Measurements from ENCODE around the gene RAD51B. TPM values are rescaled to one million over a fixed set of nuclear protein-coding genes. Genes with fewer than 3 reads are reported as not detected.

The RAD51B gene
- total RNA-seq, 5 donors from 2014 or later (not counting 1 experiment from before 2014, with no cell fraction given) = 25.4 to 47.9 (median 30.0) TPM

GRCh38 chr14:68509188-68509983, 689.8 kb downstream of the RAD51B start:
- no peaks in the 10 kb centered on the region for H3K27me3 Mint-ChIP-seq

GRCh38 chr14:68510201-68511128, 690.9 kb downstream of the RAD51B start:
- H3K9me3 ChIP-seq = no peaks in the 10 kb centered on the region
- no peak overlapping the region for H3K4me3 ChIP-seq (ENCODE audit: control insufficient read depth in 1 of 2, extremely low read depth in 1 of 2, low read length in 1 of 2)
- H3K27me3 Mint-ChIP-seq = no peaks in the 10 kb centered on the region
- POLR2A ChIA-PET = no interaction called here
- peaks cover 72 to 74% (median 74%) of the 10 kb centered on the region in 3 donors for H3K4me1 Mint-ChIP-seq
- no peaks in the 10 kb centered on the region for H3K27me3 ChIP-seq (replicated peaks in 1 of 2; ENCODE audit: control insufficient read depth in 2 of 2, extremely low read depth in 1 of 2, insufficient read depth in 2 of 2, low read length in 1 of 2)
- no peaks in the 10 kb centered on the region for H3K36me3 ChIP-seq (ENCODE audit: control insufficient read depth in 2 of 2, extremely low read depth in 1 of 2, insufficient read depth in 1 of 2, low read length in 1 of 2)
- no peak for ATAC-seq (replicated peaks in 1 of 4)
- H3K4me1 ChIP-seq (ENCODE audit: control insufficient read depth in 1 of 2, extremely low read depth in 1 of 2, insufficient read depth in 2 of 2, low read length in 2 of 2) = peaks cover 47 to 54% of the 10 kb centered on the region in 2 experiments
- no peak for DNase-seq
- peak overlapping the region; percentile 33 to 39 for H3K27ac Mint-ChIP-seq
- H3K36me3 Mint-ChIP-seq = no peaks in the 10 kb centered on the region
- no peak overlapping the region for H3K4me3 Mint-ChIP-seq
- no peaks in the 10 kb centered on the region for H3K9me3 Mint-ChIP-seq
- CTCF ChIA-PET = no interaction called here
- WGBS (ENCODE audit: insufficient coverage) = 97% methylated on average over 5 of the region's 11 CpGs
- no peak overlapping the region for H3K27ac ChIP-seq (ENCODE audit: low read length)

More at GRCh38 chr14:68509188-68509983, 689.8 kb downstream of the RAD51B start:
- WGBS (ENCODE audit: insufficient coverage) = 100% methylated on average over 7 of the region's 9 CpGs
- no peaks in the 10 kb centered on the region for H3K36me3 Mint-ChIP-seq
- no peaks in the 10 kb centered on the region for H3K9me3 ChIP-seq
- H3K36me3 ChIP-seq (ENCODE audit: control insufficient read depth in 2 of 2, extremely low read depth in 1 of 2, insufficient read depth in 1 of 2, low read length in 1 of 2) = no peaks in the 10 kb centered on the region
- peaks cover 72 to 80% (median 78%) of the 10 kb centered on the region in 3 donors for H3K4me1 Mint-ChIP-seq
- no peaks in the 10 kb centered on the region for H3K9me3 Mint-ChIP-seq
- H3K4me3 ChIP-seq (ENCODE audit: control insufficient read depth in 1 of 2, extremely low read depth in 1 of 2, low read length in 1 of 2) = no peak overlapping the region
- H3K27me3 ChIP-seq (replicated peaks in 1 of 2; ENCODE audit: control insufficient read depth in 2 of 2, extremely low read depth in 1 of 2, insufficient read depth in 2 of 2, low read length in 1 of 2) = no peaks in the 10 kb centered on the region
- peaks cover 53 to 61% of the 10 kb centered on the region in 2 experiments for H3K4me1 ChIP-seq (ENCODE audit: control insufficient read depth in 1 of 2, extremely low read depth in 1 of 2, insufficient read depth in 2 of 2, low read length in 2 of 2)
- no peak overlapping the region for H3K27ac ChIP-seq (ENCODE audit: low read length)
- ChIA-PET CTCF (no interaction called here), POLR2A (no interaction called here)
- peak overlapping the region in 1 of 3 donors; percentile 64 for H3K4me3 Mint-ChIP-seq
- no peak for DNase-seq
- peak overlapping the region; percentile 88 to 93 for H3K27ac Mint-ChIP-seq
- no peak for ATAC-seq (replicated peaks in 1 of 4)

- DNase-seq (no peak), ATAC-seq (replicated peaks in 1 of 4) (no peak)
- 94% methylated on average over 3 of the region's 4 CpGs for WGBS (ENCODE audit: insufficient coverage)
- Histone ChIP-seq H3K9me3 (no peaks in the 10 kb centered on the region), H3K4me3 (ENCODE audit: control insufficient read depth in 1 of 2, extremely low read depth in 1 of 2, low read length in 1 of 2) (no peak overlapping the region), H3K36me3 (ENCODE audit: control insufficient read depth in 2 of 2, extremely low read depth in 1 of 2, insufficient read depth in 1 of 2, low read length in 1 of 2) (no peaks in the 10 kb centered on the region), H3K4me1 (ENCODE audit: control insufficient read depth in 1 of 2, extremely low read depth in 1 of 2, insufficient read depth in 2 of 2, low read length in 2 of 2) (peaks cover 39 to 45% of the 10 kb centered on the region in 2 experiments), H3K27me3 (replicated peaks in 1 of 2; ENCODE audit: control insufficient read depth in 2 of 2, extremely low read depth in 1 of 2, insufficient read depth in 2 of 2, low read length in 1 of 2) (no peaks in the 10 kb centered on the region), H3K27ac (ENCODE audit: low read length) (no peak overlapping the region)
- Mint-ChIP-seq H3K36me3 (no peaks in the 10 kb centered on the region), H3K27me3 (no peaks in the 10 kb centered on the region), H3K9me3 (no peaks in the 10 kb centered on the region), H3K4me1 (peaks cover 64 to 65% (median 65%) of the 10 kb centered on the region in 3 donors), H3K4me3 (no peak overlapping the region), H3K27ac (peak overlapping the region in 1 of 2 donors; percentile 39)
- ChIA-PET CTCF (no interaction called here), POLR2A (no interaction called here)
Measured at GRCh38 chr14:68511129-68512047, 691.8 kb downstream of the RAD51B start.

- WGBS (ENCODE audit: insufficient coverage) = 100% methylated on average over 4 of the region's 6 CpGs
- DNase-seq = no peak
- H3K4me3 Mint-ChIP-seq = no peak overlapping the region
- peaks cover 33 to 38% of the 10 kb centered on the region in 2 experiments for H3K4me1 ChIP-seq (ENCODE audit: control insufficient read depth in 1 of 2, extremely low read depth in 1 of 2, insufficient read depth in 2 of 2, low read length in 2 of 2)
- no peak for ATAC-seq (replicated peaks in 1 of 4)
- H3K27ac ChIP-seq (ENCODE audit: low read length) = no peak overlapping the region
- H3K27ac Mint-ChIP-seq = peak overlapping the region in 1 of 2 donors; percentile 56
- CTCF ChIA-PET = no interaction called here
- H3K4me3 ChIP-seq (ENCODE audit: control insufficient read depth in 1 of 2, extremely low read depth in 1 of 2, low read length in 1 of 2) = no peak overlapping the region
- no peaks in the 10 kb centered on the region for H3K36me3 ChIP-seq (ENCODE audit: control insufficient read depth in 2 of 2, extremely low read depth in 1 of 2, insufficient read depth in 1 of 2, low read length in 1 of 2)
- peaks cover 60 to 61% (median 61%) of the 10 kb centered on the region in 3 donors for H3K4me1 Mint-ChIP-seq
- no peaks in the 10 kb centered on the region for H3K36me3 Mint-ChIP-seq
- H3K9me3 Mint-ChIP-seq = no peaks in the 10 kb centered on the region
- POLR2A ChIA-PET = no interaction called here
- H3K27me3 Mint-ChIP-seq = no peaks in the 10 kb centered on the region
- no peaks in the 10 kb centered on the region for H3K27me3 ChIP-seq (replicated peaks in 1 of 2; ENCODE audit: control insufficient read depth in 2 of 2, extremely low read depth in 1 of 2, insufficient read depth in 2 of 2, low read length in 1 of 2)
- no peaks in the 10 kb centered on the region for H3K9me3 ChIP-seq
Measured at GRCh38 chr14:68512088-68512487, 692.5 kb downstream of the RAD51B start.

- ChIA-PET POLR2A (interaction anchor here in 1 of 2 donors (0.6 kb wide), 1 partner anchor 174 kb away, joined by 3 read pairs; no protein-coding TSS in a partner anchor), CTCF (interaction anchor here in 1 of 2 donors (0.5 kb wide), 1 partner anchor 8 kb away, joined by 4 read pairs; no protein-coding TSS in a partner anchor)
- Histone ChIP-seq H3K4me1 (ENCODE audit: control insufficient read depth in 1 of 2, extremely low read depth in 1 of 2, insufficient read depth in 2 of 2, low read length in 2 of 2) (peaks cover 31 to 32% of the 10 kb centered on the region in 2 experiments), H3K27ac (ENCODE audit: low read length) (no peak overlapping the region), H3K4me3 (ENCODE audit: control insufficient read depth in 1 of 2, extremely low read depth in 1 of 2, low read length in 1 of 2) (no peak overlapping the region), H3K9me3 (no peaks in the 10 kb centered on the region), H3K36me3 (ENCODE audit: control insufficient read depth in 2 of 2, extremely low read depth in 1 of 2, insufficient read depth in 1 of 2, low read length in 1 of 2) (no peaks in the 10 kb centered on the region), H3K27me3 (replicated peaks in 1 of 2; ENCODE audit: control insufficient read depth in 2 of 2, extremely low read depth in 1 of 2, insufficient read depth in 2 of 2, low read length in 1 of 2) (no peaks in the 10 kb centered on the region)
- DNase-seq = no peak
- Mint-ChIP-seq H3K4me3 (no peak overlapping the region), H3K4me1 (peaks cover 57 to 60% (median 58%) of the 10 kb centered on the region in 3 donors), H3K27me3 (no peaks in the 10 kb centered on the region), H3K27ac (peak overlapping the region; percentile 56 to 78), H3K36me3 (no peaks in the 10 kb centered on the region), H3K9me3 (no peaks in the 10 kb centered on the region)
- no CpG with 5 or more reads among the region's 2 CpGs for WGBS (ENCODE audit: insufficient coverage)
- ATAC-seq (replicated peaks in 1 of 4) = peak in 2 of 4 experiments; percentile 3 to 23
Measured at GRCh38 chr14:68513137-68513536, 693.6 kb downstream of the RAD51B start.
